Endothelial cell of umbilical vein (primary cell): ENCODE measurements around the gene CALY. TPM values are rescaled to one million over a fixed set of nuclear protein-coding genes. Genes with fewer than 3 reads are reported as not detected.

Source experiments
- BruUV-seq: library from RNA; stranded (reverse); fragments of 400-500 nt; replicated peaks from 2 replicates; lab custom pipeline; 2021; lab: Mats Ljungman, UMichigan
- CTCF ChIA-PET: fragments of 300-600, 350-600 bp; sonication (Branson Sonifier 250); formaldehyde crosslinking; loops from one replicate; lab custom pipeline; 2021; ENCODE audit warnings: antibody characterized with exemption, inconsistent platforms; lab: Charles Lee
- POLR2A ChIA-PET: fragments of 300-600, 350-600 bp; sonication (Branson Sonifier 250); formaldehyde crosslinking; loops from one replicate; lab custom pipeline; 2021; ENCODE audit warnings: antibody characterized with exemption, inconsistent platforms; lab: Charles Lee
- DNase-seq: peaks from one replicate; pipeline ENCODE4 v3.0.0-alpha.2; 2011; ENCODE audit warnings: low read depth, low spot score
- FAIRE-seq: peaks from 2 replicates; lab custom pipeline; 2011; peaks lifted over from hg19 to GRCh38; lab: Jason Lieb, UNC
- H2AFZ ChIP-seq: 2 replicates; pipeline ENCODE4 v1.6.0; 2012; ENCODE audit warnings: low read depth, low read length, control low read depth, inconsistent platforms
- H3K27ac ChIP-seq: 2 replicates; pipeline ENCODE4 v1.5.1; 2011; ENCODE audit warnings: low read depth, mild to moderate bottlenecking, control low read depth, low read length, moderate library complexity; ENCODE audit not compliant: insufficient read depth
- H3K27me3 ChIP-seq, 2 experiments: 2 replicates each; pipeline versions ENCODE4 v1.6.0 to v1.6.1; 2011; ENCODE audit warnings: low read length in 2 of 2, mixed read lengths in 1 of 2; ENCODE audit not compliant: control insufficient read depth in 2 of 2, insufficient read depth in 2 of 2
- H3K36me3 ChIP-seq, 2 experiments: 2 replicates in 1 of 2; 3 replicates in 1 of 2; pipeline ENCODE4 v1.5.1; 2011; ENCODE audit warnings: low read length in 2 of 2, mild to moderate bottlenecking in 1 of 2, moderate library complexity in 1 of 2; ENCODE audit not compliant: control insufficient read depth in 2 of 2, insufficient read depth in 2 of 2; ENCODE audit errors: extremely low read depth in 1 of 2
- H3K4me1 ChIP-seq: 3 replicates; pipeline ENCODE4 v1.5.1; 2011; ENCODE audit warnings: mild to moderate bottlenecking, low read length; ENCODE audit not compliant: control insufficient read depth, insufficient read depth; ENCODE audit errors: extremely low read depth
- H3K4me2 ChIP-seq: 2 replicates; pipeline ENCODE4 v1.6.1; 2011; ENCODE audit warnings: low read length, control low read depth, mixed read lengths; ENCODE audit not compliant: insufficient read depth
- H3K4me3 ChIP-seq, 3 experiments: fragments of 200-600 bp in 1 of 3; sonication (generic), shearing (Covaris generic) in 1 of 3; replicated peaks in 1 of 3; 2 replicates each; pipeline ENCODE4 v1.5.1; 2011 to 2016; ENCODE audit warnings: control low read depth in 3 of 3, low read length in 3 of 3, mild to moderate bottlenecking in 2 of 3, inconsistent platforms in 1 of 3, low read depth in 1 of 3, moderate library complexity in 1 of 3; ENCODE audit not compliant: insufficient read depth in 1 of 3
- H3K79me2 ChIP-seq: 2 replicates; pipeline ENCODE4 v1.6.0; 2012; ENCODE audit warnings: low read length, inconsistent platforms; ENCODE audit not compliant: control insufficient read depth, insufficient read depth
- H3K9ac ChIP-seq: replicated peaks from 2 replicates; pipeline ENCODE3; 2011; ENCODE audit warnings: low read length, control low read depth; ENCODE audit not compliant: insufficient read depth; ENCODE audit errors: extremely low read depth
- H3K9me1 ChIP-seq: replicated peaks from 3 replicates; pipeline ENCODE4 v1.6.0; 2011; ENCODE audit warnings: mild to moderate bottlenecking, low read length; ENCODE audit not compliant: control insufficient read depth, insufficient read depth; ENCODE audit errors: extremely low read depth
- H3K9me3 ChIP-seq: replicated peaks from 2 replicates; pipeline ENCODE4 v1.5.1; 2012; ENCODE audit warnings: low read length, inconsistent platforms; ENCODE audit not compliant: control insufficient read depth, insufficient read depth
- H4K20me1 ChIP-seq: replicated peaks from 2 replicates; pipeline ENCODE3; 2011; ENCODE audit warnings: mild to moderate bottlenecking, low read length; ENCODE audit not compliant: control insufficient read depth, insufficient read depth; ENCODE audit errors: extremely low read depth
- EZH2 ChIP-seq: IDR thresholded peaks from 2 replicates; pipeline ENCODE4 v1.6.1; 2012; ENCODE audit warnings: borderline replicate concordance, low read depth, mild to moderate bottlenecking, moderate library complexity, low read length, inconsistent platforms; ENCODE audit not compliant: severe bottlenecking
- FOS ChIP-seq: IDR thresholded peaks from 2 replicates; pipeline ENCODE4 v1.6.1; 2011; ENCODE audit warnings: mild to moderate bottlenecking, low read length, moderate library complexity, borderline replicate concordance; ENCODE audit not compliant: insufficient read depth
- GATA2 ChIP-seq: IDR thresholded peaks from 2 replicates; pipeline ENCODE4 v1.7.0; 2011; ENCODE audit warnings: low read depth, mild to moderate bottlenecking, moderate library complexity, mixed read lengths, low read length; ENCODE audit not compliant: insufficient read length, insufficient read depth
- JUN ChIP-seq: IDR thresholded peaks from 2 replicates; pipeline ENCODE4 v1.6.1; 2011; ENCODE audit warnings: borderline replicate concordance, low read depth; ENCODE audit not compliant: insufficient read length, insufficient read depth
- MYC ChIP-seq: IDR thresholded peaks from one replicate; pipeline ENCODE4 v1.6.1; 2011; ENCODE audit warnings: mild to moderate bottlenecking, low read depth, low read length
- POLR2AphosphoS5 ChIP-seq: IDR thresholded peaks from 2 replicates; pipeline ENCODE4 v1.6.1; 2012; ENCODE audit warnings: low read depth, mild to moderate bottlenecking, control low read depth, low read length, moderate library complexity; ENCODE audit not compliant: insufficient read depth
- dilution Hi-C: fragments of 300-500 bp; cut with MboI; formaldehyde crosslinking; loops from one replicate; pipeline ENCODE4 v1.15.0; 2019; ENCODE audit warnings: low sequenced_read_pairs; ENCODE audit not compliant: extremely low pct_ligation_motif_present
- intact Hi-C: fragments of 100-400 bp; cut with micrococcal nuclease; formaldehyde crosslinking; loops from one replicate; pipeline ENCODE4 v1.10.0; 2022
- polyA plus RNA-seq, 4 experiments: library from polyadenylated mRNA; depleted of rRNA in 3 of 4; stranded (reverse) in 3 of 4; unstranded in 1 of 4; fragments of >200 nt; gene quantifications; 2 replicates each; pipeline versions ENCODE4 v1.2.1 to v1.2.3, GENCODE V29; 2011 to 2012; ENCODE audit warnings: missing spikeins in 1 of 4
- total RNA-seq: library from RNA; stranded (reverse); gene quantifications from 2 replicates; pipeline ENCODE4 v1.2.3, GENCODE V29; 2021
- TF ChIP-seq, protein P1 (sequence below): IDR thresholded peaks from 2 replicates; pipeline ENCODE4 v1.6.1; 2011; ENCODE audit not compliant: insufficient read depth, insufficient read length
- TF ChIP-seq, protein P2 (sequence below), 2 donors: IDR thresholded peaks; 1 replicate in 1 of 2; 2 replicates in 1 of 2; pipeline ENCODE4 v1.5.1; 2011; ENCODE audit warnings: low read length in 2 of 2, mild to moderate bottlenecking in 2 of 2, moderate library complexity in 2 of 2, control low read depth in 1 of 2, inconsistent platforms in 1 of 2, low read depth in 1 of 2; ENCODE audit not compliant: insufficient read depth in 1 of 2; ENCODE audit errors: extremely low read depth in 1 of 2

Gene CALY
- total and polyA plus RNA-seq, 2 donors (not counting 3 experiments of a cell fraction or from before 2014, with no cell fraction given), result not detected

DNA sequence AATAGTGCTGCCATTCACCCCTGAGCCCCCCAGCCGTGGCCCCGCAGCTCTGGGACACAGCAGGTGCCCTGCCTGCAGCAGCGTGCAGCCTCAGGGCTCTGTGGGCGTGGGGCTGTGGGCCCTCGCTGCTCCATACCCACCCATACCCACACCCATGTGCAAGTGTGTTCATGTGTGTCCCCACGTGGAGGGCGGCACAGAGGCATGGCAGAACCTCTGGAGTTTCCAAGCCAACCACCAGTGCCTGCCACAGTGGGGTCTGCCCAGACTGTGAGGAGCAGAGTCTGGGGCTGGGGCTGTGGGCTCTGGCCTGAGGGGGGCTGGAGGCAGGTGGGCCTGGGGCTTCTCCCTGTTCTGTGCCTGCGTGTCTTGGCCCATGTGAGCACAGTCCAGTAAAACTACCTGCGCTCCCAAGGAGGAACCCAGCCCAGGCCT is 12.9 kb upstream of the CALY start:
- ChIA-PET CTCF (no interaction called here), POLR2A (no interaction called here)
- H3K27ac ChIP-seq, result no peak overlapping the region
- H3K4me3 ChIP-seq, result no peak overlapping the region
- no peak overlapping the region for H3K9ac ChIP-seq
- no peaks in the 10 kb centered on the region for H4K20me1 ChIP-seq
- no peak overlapping the region for H3K4me2 ChIP-seq
- FAIRE-seq (no peak), DNase-seq (no peak)
- H3K36me3 ChIP-seq, result no peaks in the 10 kb centered on the region
- intact Hi-C loops (no loop called here), dilution Hi-C loops (no loop called here)
- no TSS peak for BruUV-seq
- no peaks in the 10 kb centered on the region for H3K27me3 ChIP-seq
- no peaks in the 10 kb centered on the region for H3K9me3 ChIP-seq
- no peaks in the 10 kb centered on the region for H3K9me1 ChIP-seq
- H3K4me1 ChIP-seq, result no peaks in the 10 kb centered on the region
- no peaks in the 10 kb centered on the region for H3K79me2 ChIP-seq
- TF ChIP-seq GATA2 (no peak), MYC (no peak), POLR2AphosphoS5 (no peak), JUN (no peak), FOS (no peak), EZH2 (no peak)
- TF ChIP-seq, protein P1, sequence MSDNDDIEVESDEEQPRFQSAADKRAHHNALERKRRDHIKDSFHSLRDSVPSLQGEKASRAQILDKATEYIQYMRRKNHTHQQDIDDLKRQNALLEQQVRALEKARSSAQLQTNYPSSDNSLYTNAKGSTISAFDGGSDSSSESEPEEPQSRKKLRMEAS, result no peak
- TF ChIP-seq, protein P2, sequence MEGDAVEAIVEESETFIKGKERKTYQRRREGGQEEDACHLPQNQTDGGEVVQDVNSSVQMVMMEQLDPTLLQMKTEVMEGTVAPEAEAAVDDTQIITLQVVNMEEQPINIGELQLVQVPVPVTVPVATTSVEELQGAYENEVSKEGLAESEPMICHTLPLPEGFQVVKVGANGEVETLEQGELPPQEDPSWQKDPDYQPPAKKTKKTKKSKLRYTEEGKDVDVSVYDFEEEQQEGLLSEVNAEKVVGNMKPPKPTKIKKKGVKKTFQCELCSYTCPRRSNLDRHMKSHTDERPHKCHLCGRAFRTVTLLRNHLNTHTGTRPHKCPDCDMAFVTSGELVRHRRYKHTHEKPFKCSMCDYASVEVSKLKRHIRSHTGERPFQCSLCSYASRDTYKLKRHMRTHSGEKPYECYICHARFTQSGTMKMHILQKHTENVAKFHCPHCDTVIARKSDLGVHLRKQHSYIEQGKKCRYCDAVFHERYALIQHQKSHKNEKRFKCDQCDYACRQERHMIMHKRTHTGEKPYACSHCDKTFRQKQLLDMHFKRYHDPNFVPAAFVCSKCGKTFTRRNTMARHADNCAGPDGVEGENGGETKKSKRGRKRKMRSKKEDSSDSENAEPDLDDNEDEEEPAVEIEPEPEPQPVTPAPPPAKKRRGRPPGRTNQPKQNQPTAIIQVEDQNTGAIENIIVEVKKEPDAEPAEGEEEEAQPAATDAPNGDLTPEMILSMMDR (IDR thresholded peaks at IDR 0.05; ENCODE audit: extremely low read depth in 1 of 2, insufficient read depth in 1 of 2, low read depth in 1 of 2, low read length in 2 of 2), result no peak
- no peak overlapping the region for H2AFZ ChIP-seq
